HG03439 (cell line): Measurements from ENCODE around the gene SLC7A6OS.

Experiments used
- ATAC-seq: cut with Tn5 transposase; IDR thresholded peaks from one replicate; pipeline ENCODE4 v1.9.1; 2021; ENCODE audit warnings: mild to moderate bottlenecking, moderate library complexity; ENCODE audit not compliant: unreplicated experiment

Gene SLC7A6OS

DNA sequence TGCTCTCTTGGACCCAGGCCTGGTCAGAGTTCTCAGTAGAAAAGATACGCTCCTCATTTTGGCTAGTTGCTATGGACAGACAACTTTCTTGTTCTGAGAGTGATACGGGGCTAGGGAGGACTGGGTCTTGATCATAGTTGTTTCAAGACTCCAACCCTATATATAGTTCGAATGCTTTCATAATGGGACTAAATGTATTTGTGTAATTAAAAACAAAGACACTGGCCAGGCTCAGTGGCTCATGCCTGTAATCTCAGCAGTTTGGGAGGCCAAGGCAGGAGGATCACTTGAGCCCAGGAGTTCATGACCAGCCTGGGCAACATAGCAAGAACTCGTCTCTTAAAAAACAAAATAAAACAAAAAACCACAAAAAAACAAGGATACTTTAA is 28.7 kb downstream of the SLC7A6OS start:
- ATAC-seq = no peak

DNA sequence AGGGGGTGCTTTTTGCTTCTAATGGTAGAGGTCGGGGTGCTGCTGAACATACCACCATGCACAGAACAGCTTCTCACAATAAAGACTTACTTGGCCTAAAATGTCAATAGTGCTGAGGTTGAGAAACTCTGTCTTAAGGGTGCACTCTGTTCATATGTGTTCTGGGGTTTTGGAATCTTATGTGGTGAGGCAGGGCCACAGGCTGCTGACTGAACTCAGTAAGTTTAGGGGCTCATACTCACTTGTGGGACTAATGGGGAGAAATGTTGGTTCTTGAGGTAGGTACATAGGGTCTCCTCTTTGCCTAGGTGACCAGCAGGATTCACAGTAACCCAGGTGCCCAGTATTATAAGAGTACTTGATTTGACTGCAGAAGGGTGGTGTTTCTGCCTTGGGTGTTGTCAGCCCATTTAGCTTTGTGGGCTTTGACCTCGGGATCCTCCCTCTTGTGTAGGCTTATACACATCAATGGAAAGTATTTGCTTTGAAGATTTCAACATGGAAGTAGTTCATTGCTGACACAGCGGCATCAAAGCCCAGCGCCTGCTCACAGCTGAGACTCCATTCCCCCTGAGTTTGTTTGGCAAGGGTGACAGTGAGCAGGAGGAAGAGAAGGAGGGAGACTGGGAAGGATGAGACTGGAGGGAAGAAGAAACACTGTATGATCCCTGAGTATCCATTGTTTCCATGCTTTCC is 29.2 kb downstream of the SLC7A6OS start:
- no peak for ATAC-seq

DNA sequence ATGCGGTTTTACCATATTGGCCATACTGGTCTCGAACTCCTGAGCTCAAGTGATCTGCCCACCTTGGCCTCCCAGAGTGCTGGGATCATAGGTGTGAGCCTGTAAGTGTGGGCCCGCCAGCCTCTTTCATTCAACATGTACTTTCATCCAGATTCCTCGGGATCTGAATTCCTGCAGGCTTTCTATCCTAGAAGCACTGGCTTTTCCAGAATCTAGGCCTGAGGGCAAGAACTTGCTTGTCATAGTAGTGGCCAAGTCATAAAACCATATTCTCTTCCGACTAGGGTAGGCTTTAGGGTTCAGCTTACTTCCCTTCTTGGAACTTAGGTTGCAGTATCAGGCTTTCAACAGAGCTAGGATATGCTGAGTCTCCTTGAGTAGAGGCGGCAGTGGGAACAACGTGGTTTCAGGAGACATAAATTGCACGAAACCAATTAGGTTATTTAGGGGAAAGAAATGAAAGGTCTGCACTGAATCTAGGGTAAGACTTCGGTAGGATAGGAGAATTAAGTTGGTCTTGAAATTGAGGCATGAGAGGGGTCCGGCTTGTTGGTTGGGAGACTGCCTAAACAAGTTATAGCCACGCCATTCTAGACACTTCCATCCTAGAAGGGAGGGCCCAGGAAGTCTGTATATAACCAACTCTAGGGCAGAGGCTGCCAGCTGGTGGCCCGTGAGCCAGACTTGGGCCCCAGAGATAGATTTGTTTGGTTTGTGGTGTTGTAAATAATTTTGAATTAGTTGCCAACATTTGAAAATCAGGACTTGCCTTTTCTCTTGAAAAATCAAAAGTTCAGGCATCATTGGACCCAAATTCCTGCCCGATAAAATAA is 30.8 kb downstream of the SLC7A6OS start:
- no peak for ATAC-seq

DNA sequence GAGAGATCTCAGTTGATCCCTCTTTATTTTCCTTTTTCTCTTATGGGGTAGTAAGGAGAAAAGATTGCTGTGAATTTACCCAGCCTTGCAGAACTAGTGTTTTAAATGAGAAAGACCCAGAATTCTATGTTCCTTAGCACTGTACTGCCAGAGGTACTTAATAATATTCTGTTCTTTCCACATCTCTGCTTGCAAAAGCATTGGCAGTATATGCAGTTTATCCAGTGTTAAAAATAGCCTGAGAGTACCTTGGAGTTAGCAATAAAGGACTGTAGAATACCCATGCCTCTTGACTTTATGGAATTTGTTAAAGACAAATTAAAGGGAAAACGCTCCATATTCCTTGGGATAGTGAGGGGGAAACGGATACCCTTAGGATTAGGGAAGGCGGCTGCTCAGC is 34.5 kb downstream of the SLC7A6OS start:
- no peak for ATAC-seq

DNA sequence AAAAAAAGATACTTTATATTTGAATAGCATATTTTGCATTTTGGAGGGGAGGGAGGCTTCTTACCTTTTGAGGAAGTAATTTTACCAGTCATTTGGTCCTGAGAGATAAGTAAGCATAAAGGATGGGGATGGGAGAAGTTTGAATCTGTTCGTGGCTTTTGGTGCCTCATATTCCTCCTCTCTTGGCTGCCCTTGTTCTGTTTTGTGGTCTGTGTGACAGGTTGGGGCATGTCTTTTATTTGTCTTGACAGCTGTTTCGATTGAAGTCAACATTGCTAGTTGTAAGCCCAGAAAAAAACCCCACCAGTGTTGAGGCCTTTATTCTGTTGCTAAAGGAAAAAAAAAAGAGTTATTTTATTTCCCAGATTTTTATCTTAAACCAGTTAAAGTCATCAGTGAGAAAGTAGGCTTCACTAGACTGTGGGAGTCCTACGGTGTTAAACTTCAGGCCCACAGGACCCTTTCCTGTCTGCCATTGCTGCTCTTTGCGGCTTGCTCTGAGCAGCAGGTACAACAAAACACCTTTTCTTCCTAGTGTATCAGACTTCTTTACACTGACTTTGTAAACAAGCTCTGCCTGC is 35.0 kb downstream of the SLC7A6OS start:
- peak; percentile 69 for ATAC-seq

DNA sequence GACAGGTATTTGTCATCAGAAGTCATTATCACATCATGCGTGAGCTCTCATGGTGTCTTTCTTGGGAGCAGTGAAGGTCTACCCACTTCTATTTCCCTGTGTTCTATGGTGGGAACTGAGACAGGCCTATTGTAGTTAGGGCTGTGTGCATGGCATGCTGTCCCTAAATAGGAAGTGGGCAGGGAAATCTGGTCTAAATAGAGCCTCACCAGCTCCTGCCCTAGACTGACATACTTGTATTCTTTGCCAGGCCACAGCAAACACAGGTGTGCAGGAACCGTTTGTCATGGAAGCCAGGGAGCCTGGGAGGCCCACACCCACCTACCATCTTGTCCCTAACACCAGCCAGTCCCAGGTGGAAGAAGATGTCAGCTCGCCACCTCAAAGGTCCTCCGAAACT is 36.3 kb downstream of the SLC7A6OS start:
- ATAC-seq = no peak

DNA sequence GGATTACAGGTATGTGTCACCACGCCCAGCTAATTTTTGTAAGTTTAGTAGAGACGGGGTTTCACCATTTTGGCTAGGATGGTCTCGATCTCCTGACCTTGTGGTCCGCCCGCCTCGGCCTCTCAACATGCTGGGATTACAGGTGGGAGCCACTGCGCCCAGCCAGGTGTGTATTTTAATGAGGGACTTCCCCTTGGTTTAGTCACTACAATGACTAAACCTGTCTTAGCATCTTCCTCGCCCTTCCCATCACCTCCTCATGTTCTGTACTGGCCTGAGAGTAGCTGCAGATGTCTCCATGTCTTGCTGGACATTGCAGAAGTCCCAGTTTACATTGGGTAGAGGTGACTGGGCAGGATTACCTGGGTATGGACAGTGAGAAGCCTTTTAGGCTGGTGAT is 36.9 kb downstream of the SLC7A6OS start:
- ATAC-seq = no peak

DNA sequence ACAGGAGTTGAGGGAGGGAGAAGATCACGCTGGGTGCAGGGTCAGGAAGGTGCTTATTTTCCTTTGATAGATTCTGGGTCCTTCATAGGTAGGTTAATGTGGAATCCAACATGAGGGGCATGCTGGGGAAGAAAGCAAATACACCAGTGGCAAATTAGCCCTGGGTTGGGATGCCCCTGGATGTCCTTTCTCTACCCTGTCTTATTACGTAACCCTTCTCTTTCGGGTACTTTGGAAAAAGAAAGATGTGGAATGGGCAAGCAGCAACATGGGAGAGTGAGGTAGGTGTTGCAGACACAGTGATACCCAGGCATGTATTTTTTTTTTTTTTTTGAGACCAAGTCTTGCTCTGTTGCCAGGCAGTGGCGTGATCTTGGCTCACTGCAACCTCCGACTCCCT is 37.3 kb downstream of the SLC7A6OS start:
- ATAC-seq = no peak

DNA sequence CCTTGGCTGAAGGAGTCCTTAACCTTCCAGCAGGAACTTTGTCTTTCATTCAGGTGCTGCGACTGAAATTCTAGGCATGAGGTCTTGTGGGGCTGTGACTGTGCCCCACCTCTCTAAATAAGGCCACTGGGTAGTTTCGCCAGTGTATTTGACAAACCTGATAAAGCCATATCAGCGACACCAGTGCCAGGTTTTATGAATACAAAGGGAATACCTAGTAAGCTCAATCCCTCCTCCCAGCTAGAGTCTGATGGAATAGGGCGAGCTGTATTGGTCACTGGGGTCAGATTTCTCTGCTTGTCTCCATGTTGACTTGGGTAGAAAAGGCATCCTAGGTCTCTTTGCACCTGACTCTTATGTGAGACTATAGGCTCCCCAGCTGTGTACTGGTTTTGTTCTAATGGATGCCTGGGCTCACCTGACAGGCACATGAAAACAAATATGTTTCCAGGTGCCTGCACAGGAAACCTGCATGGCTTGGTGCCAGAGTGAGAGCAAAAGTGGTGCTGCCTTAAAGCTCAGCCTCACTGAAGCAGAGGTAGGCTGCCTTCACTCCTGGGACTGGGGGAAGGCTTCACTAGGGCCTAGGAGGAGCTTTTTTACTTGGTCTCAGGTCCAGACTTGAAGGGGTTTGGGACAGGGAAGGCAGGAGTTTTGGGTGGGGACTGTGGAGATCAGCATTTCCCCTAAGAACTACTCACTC is 38.1 kb downstream of the SLC7A6OS start:
- ATAC-seq = no peak

DNA sequence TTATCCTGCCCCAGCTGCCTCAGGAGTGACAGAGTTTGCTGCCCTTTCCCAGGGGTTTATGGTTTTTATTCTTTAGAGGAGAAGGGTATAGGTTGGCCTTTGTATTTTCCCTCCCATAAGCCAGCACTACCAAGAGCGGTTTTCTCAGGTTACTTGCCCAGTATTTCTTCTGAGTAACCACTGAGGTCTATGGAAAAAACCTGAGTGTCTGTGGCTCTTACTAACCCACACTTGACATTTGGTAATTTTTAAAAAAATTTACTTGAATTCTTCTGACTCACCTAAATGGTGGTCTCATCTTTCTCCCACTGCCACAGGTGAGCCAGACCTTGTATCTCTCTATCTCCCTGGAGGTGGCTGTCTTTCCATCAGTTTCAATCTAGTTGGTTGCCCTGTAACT is 40.4 kb downstream of the SLC7A6OS start:
- ATAC-seq = no peak

DNA sequence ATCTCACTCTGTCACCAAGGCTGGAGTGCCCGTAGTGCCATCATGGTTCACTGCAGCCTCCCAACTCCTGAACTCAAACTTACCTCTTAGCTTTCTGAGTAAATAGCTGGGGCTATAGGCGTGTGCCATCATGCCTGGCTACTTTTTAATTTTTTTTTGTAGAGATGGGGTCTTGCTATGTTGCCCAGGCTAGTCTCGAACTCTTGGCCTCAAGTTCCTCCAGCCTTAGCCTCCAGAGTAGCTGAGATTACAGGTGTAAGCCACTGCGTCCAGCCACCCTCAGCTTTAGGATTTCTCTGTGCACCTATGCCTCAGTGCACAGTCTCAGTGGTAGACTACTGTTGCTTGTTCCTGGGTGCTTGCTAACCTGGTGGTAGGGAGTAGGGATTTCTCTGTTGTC is 41.0 kb downstream of the SLC7A6OS start:
- ATAC-seq = no peak

DNA sequence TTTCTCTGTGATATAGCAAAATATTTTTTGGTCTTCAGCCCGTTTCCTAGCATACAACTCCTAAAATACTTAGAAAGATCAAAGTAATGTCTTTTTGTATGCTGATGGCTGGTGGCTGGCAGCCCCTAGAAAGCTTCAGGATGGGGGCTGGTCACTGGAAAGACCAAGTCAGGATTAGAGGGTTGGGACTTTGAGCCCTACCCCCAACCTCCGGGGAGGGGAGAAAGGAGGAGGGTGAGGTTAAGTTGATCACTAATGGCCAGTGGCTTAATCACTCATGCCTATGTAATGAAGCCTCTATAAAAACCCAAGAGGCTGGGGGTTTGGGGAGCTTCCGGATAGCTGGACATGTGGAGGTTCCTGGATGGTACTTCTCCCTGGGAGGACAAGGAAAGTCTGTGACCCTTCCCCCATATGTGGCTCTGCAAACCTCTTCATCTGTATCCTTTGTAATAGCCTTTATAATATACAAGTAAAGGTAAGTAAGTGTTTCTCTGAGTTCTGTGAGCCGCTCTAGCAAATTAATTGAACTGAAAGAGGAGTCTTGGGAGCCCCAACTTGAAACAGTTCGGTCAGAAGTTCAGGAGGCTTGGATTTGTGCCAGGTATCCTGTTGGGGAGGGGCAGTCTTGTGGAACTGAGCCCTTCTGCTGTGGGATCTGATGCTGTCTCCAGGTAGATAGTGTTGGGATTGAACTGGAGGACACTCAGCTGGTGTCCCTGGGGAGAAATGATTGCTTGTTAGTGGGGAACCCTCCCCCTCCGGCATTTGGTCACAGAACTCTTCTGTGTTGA is 42.9 kb downstream of the SLC7A6OS start:
- ATAC-seq = no peak

DNA sequence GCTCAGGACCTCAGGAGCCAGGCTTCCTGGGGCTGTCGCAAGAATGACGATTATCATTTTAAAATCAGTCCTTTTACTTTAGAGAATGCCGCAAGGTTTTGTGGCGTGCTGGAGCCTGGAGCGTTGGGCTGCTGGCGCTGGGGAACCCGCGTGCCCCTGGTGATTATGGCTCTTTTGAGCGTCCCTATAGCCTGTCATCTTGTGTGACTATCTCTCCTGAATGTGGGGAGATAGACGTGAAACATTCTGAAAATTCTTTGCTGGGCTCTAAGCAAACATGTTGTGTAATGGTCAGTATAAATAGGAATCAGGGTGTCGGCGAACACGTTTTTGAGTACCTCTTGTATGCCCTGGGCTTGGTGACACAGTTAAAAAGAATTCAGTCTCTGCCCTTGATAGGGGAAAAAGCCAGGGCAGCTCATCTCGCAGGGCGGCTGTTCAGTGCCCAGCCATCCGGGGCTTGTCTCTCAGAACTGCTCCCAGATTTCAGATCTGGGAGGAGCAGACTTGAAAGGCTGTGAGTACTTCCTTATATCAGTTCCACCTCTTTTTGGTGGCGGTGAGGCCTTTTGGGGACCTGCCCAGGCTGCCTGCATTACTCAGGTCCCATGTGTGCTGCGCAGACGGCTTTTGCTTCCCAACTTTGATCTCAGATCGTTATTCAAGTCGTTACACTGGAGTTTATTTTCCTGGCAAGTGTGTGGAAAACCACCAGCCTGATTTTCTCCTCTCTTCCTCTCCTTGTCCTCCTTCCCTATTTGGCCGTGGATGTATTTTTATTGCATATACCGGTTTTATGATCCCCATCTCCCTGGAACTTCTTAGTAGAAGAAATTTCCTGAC is 45.4 kb downstream of the SLC7A6OS start:
- peak; percentile 4 for ATAC-seq

DNA sequence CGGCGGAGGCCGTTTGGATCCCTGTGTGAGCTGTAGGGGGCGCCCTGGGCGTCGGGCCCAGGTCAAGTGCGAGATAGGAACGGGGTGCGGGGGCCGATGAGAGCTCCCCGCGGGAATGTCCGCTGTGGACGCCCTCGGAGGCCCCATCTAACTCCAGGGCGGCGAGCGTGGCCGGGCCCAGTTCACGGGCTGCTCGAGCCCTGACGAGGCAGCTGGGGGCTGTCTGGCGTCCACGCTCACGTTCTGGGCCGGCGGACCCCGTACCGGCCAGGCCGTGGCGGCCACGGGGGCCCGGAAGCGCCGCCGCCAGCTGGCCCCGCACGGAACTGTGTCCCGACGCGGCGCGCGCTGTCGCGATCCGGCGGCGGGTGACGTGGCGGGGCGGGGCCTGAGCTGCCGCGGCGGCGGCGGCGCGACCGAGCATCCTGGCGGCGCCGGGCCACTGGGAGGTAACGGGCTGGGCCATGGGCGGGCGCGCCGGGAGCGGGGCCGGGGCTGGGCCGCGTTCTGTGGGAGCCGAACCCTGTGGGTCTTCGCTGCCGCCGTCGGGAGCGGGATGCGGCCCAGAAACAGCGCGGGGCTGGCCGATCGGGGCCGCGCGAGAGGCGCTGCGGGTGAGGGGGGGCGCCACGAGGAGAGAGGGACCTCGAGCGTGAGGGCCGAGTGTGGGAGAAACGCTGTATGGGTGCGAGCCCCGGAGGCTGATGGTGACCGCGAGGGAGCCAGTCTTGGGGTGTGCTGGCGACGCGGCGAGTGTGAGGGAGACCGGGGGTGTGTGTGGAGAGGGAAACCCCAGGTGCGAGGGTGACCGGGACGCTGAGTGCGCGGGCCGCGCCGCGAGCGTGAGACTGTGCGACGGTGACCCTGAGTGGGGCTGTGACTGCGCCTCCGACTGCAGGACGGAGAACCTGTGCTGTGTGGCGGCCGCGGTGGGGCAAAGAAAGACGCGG is 46.3 kb downstream of the SLC7A6OS start, which contains the start of gene SLC7A6:
SLC7A6 (plus strand) TSS at position 399 of the 950 bp plus-strand sequence. CDS start 10,201 bp downstream, outside the sequence.
- peak; percentile 57 for ATAC-seq

DNA sequence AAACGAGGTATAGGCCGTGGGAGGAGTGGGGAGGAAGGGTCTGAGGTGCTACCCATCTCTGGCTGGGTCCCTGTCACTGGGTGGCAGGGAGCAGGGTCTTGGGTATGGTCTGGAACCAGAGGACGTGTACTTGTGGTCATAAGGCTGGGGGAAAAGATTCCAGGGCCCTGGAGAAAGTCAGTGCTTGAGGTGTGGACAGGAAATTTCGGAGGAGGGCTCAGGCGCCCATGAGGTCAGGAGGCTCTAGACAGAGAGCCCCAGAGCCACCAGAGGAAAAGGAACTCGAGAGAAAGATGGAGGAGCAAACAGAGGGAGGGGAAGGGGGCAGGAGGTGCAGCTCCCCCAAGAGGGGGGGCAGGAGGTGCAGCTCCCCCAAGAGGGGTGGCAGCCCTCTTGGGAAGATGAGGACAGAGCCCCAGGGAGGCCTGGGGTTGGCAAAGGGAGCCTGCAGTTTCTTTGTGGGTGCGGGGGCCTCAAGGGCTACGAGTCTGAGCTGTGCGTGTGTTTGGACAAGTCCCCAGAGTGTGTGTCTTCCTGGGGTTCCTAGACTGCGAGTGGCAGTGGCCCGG is 47.1 kb downstream of the SLC7A6OS start:
- ATAC-seq = no peak

DNA sequence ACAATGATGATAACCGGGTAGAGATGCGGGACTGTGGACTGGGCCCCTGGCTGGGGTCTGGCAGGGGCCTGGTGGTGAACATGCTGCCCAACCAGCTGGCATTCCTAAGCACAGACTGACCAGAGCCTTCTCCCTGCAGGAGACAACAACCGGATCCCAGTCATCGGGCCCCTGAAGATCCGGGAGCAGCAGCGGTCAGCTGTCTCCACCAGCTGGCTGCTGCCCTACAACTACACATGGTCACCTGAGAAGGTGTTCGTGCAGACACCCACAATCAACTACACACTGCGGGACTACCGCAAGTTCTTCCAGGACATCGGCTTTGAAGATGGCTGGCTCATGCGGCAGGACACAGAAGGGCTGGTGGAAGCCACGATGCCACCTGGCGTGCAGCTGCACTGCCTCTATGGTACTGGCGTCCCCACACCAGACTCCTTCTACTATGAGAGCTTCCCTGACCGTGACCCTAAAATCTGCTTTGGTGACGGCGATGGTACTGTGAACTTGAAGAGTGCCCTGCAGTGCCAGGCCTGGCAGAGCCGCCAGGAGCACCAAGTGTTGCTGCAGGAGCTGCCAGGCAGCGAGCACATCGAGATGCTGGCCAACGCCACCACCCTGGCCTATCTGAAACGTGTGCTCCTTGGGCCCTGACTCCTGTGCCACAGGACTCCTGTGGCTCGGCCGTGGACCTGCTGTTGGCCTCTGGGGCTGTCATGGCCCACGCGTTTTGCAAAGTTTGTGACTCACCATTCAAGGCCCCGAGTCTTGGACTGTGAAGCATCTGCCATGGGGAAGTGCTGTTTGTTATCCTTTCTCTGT is 51.5 kb downstream of the SLC7A6OS start:
- ATAC-seq = no peak
